Activated CD4-positive, CD25-positive, alpha-beta regulatory T cell treated with anti-CD3 and anti-CD28 coated beads, Interleukin-2, amount 50 U/mL, for 72 hours (primary cell): ENCODE results near the gene DBH.

Experiments used
- DNase-seq: peaks from one replicate; pipeline ENCODE4 v3.0.0; 2021

The DBH gene

DNA sequence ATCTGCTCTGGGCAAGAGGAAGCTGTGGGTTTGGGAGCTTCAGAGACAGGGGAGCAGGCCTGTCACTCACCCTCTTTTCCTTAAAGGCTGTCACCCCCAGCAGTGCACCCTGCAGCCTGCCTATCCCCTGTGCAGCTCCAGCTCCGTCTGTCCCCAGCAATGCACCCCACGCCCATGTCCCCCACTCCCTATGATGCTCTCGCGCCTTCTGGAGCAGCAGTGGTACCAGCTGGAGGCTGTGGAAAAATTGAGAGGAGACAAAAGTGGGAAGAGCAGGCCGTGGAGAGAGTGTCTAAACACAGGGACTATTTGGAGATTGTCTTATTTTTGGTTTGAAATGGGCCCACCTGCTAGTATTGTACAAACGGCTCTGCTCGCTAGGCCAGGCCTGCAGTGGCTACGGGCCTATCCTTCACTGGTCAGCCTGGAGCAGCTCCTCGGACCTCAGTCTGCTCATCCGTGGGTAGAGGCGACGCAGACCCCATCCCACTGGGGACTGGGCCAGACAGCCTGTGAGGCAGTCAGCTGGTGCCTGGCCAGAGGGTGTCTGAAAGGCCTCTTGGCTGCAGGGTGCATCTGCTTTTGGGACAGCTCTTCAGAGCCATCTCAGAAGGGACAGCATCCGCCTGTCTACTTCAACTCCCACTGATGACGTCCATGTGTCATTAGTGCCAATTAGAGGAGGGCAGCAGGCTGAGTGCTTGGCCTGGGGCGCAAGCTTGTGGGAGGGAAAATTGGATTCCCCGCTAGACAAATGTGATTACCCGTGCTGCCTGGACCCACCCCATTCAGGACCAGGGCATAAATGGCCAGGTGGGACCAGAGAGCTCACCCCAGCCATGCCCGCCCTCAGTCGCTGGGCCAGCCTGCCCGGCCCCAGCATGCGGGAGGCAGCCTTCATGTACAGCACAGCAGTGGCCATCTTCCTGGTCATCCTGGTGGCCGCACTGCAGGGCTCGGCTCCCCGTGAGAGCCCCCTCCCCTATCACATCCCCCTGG is at the start of gene DBH:
Gene DBH (plus strand): TSS at position 831 of the 999 bp plus-strand sequence. CDS start 9 bp downstream, at position 840.
- no peak for DNase-seq

DNA sequence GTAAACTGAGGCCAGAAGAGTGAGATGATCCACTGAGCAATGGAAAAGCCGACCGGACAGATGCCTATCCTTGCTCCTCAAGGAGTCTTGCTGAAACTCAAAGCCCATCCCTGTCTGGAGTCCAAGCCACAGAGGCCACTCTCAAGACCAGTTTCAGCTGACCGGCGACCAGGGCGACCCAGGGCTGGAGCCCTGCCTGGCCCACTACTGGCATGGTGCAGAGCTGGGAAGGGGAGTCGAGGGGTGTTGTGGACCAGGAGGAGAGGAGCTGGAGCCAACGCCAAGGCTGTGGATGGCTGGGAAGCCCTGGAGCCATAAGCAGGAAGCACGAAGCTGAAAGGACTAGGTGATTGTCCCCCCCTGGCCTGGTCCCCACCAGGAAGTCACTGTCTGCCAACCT is 49.1 kb upstream of the DBH start:
- DNase-seq, result no peak

DNA sequence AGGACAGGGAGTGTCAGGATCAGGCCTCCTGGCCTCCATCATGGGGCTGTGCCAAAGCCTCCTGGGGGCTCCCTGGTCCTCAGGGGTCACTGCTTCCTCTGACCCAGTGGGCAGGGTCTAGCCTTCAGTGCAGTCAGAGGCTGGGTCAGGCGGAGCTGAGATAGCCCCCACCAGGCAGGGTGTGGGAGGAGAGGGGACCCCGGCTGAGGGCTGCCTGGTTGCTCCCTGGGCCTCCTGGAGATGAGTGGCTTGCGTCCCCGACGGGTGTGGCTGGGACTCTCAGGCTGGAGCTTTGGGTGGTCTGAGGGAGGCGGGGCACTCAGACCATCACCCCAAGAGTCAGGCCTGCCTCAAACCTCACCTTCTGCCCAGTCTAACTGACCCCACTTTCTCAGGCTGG is 48.7 kb upstream of the DBH start:
- DNase-seq, result no peak

DNA sequence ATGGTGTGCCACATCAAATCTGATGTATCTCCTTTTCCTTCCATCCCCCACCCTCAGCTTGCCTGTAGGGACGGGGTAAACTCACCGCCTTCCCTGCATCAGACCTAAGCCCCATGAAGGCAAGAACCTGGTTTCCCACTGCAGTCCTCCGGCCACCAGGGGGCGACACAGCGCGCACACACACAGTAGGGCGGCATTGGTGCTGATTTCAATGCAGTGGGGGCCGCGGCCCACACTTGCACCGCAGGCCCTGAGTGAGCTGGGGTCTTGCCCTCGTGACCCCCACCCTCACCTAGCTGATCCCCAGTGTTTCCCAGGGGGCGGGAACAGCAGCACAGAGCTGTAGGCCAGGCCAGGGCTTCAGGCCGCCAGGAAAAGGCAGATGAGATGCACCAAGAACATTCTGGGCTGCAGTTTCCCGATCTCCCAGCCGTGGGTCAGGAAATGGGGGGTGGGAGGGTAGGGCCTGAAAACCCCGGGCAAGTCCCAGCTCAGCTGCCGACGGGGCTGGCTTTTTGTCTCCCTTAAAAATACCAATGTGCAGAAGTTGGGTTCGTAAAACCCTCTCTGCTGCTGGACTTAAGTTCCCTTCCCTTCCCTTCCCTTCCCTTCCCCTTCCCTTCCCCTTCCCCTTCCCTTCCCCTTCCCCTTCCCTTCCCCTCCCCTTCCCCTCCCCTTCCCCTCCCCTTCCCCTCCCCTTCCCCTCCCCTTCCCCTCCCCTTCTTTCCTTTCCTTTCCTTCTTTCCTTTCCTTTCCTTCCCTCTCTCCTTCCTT is 46.5 kb upstream of the DBH start:
- peak; percentile 72 for DNase-seq

DNA sequence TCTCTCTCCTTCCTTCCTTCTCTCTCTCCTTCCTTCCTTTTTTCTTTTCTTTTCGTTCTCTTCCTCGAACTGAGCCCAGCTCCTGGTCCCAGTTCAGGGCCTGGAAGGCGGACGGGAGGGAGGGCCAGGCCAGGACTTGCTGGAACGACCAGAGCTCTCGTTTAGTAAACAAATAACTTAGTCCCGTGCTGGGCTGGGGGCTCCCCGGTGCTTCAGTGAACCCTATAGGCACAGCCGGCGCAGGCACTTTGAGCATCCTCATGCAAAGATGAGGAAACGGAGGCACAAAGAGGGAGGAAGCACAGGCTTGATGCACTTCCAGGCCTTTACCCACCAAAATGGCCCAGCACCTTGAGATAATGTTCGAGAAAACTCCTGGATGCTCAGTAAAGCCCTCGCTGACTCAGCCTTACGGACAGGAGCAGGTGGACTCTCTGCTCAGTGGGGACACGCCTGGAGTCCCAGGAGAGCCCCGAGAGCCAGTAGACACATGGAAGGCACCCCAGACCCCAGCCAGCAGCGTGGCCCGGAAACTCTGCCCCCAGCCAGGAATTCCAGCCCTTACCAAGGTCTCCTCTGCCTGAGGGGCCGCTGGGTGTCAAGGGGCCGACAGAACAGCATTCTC is 45.8 kb upstream of the DBH start:
- DNase-seq, result no peak

DNA sequence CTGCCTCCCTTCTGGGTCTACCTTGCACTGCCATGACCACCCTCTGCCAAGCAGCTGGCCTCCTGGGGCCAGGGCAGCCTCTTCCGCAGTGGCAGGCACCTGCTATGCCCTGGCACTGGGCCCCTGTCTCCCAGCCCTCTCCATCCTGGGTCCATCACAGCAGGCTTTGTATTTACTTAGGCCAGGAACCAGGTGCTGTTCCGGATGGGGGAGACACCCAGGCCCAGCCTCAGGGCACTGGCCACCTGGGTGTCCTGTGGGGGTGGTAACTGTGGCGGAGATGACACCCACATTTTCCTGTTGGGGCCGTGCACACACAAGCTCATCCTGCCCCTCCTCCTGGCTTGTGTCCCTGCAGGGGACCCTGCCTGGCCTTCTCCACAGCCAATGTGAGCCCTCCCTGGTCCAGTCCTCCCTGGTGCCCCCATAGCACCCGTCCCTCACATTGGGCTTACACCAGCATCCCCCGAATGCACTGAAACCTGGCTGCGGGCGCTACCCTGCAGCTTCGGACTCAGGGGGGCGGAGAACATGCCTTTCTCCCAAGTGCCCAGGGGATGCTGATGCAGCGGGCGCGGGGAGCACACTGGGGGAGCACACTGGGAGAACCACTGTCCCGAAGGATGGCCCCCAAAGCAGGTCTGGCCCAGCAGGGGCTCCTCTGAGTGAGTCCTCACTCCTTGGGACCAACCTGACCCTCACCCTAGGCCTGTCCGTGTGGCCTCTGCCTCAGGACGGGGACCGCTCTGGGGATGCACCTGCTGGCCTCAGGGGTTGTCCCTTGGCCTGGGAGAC is 44.9 kb upstream of the DBH start:
- no peak for DNase-seq

DNA sequence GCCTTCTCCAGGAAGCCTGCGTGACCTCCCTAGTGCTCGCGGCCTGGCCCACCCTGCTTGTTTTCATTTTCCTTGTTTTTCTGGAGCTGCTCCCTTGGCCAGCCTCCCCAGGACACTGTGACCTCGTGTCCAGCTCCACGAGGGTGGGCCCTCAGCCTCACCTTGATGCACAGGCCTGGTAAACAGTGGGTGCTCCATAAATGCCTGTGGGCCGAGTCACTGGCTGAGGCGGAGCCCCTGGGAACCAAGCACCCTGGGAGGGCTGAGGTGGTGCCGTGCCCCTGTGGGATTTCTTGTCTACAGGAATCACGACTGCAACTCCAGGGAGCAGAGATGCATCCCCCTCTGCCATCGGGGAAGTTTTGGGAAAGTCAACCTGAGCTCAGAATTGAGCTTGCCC is 44.2 kb upstream of the DBH start:
- DNase-seq, result no peak

DNA sequence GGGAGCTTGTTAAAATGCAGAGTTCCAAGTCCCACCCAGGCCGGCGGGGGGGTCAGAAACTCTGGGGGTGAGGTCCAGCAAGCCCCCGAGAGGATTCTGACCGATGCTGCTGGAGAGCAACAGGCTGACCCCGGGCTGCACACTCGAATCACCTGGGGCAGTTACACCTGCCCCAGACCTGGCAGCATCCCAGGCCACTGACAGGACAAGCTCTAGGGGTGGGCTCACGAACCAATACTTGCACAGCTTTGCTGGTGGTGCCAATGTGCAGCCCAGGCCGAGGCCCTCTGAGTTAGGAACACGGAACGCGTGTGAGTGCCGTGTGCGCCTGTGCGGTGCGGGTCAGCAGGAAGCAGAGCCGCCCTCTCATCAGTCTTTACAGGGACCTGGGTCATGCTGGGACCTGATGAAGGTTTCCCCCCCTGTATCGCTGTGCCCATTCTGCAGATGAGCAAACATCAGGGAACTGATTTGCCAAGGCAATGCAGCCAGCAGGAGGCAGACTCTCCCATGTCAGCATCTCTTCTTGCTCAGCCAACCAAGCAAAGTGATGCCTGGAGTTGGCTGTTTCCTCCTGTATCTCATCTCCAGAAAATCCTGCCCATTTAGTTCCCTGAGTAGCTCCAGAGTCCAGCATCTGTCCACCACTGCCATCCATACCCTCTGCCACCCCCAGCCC is 43.3 kb upstream of the DBH start:
- DNase-seq, result no peak

DNA sequence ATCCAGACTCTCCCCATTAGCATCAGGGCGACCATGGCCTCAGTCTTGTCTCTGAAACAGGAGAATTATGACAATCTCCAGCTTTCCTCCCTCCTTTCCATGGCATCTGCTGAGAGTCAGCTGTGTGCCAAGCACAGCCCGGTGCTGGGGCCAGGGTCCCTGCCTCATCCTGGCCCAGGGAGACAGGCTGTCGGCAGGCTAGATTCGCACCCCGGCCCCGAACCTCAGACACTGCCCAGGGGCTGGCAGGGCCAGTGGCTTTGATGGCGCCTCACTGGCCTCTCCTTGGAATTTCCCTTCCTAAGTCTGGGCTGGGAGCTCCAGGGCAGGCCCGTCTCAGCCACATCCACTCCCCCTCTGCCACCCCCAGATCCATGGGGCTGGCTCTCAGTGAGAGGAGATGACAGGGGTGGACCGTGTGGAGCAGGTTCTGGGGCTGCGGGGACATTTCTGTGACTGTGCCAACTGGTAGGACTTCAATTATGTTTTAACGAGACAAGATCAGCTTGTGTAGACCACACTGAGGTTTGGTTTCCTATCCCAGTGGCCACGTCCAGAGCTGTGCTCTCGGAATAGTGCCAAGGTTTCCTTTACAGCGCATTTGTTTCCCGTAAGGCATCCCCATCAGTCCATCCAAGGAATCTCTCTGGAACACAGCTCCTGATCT is 42.4 kb upstream of the DBH start:
- no peak for DNase-seq

DNA sequence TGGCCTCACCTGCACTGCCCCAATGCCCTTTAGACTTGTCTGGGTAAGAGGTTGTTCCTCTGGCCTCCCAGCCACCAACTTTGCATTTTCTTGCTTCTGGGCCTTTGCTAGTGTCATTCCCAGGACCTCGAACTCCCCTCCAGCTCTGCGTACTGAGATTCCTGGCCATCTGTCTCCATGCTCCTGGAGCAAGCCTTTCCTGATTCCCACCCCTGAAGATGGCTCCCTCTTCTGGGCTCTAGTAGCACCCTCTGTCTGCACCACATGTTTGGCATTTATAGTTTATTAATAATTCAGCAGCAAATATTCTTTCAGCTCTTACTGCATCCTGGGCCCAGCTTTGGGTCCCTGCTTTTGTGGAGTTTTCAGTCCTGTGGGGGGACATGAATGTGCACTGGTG is 41.9 kb upstream of the DBH start:
- DNase-seq, result no peak

DNA sequence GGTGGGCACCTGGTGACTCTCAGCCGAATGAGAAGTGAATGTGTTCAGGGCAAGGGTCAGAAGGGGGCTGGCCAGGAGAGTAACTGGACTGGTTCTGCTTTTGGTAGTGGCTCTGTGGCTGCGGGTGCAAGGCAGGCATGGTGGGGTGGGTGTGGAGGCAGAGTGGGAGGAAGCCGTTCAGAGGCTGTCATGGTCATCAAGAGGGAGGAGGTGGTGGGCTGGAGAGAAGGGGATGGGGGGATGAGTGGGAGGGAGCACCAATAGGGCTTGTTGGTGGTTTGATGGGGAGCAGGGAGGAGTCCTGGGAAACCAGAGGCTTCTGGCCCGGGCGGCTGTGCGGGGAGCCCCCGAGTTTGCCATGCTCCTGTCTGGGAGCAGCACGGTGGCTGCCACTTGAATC is 40.3 kb upstream of the DBH start:
- DNase-seq, result no peak

DNA sequence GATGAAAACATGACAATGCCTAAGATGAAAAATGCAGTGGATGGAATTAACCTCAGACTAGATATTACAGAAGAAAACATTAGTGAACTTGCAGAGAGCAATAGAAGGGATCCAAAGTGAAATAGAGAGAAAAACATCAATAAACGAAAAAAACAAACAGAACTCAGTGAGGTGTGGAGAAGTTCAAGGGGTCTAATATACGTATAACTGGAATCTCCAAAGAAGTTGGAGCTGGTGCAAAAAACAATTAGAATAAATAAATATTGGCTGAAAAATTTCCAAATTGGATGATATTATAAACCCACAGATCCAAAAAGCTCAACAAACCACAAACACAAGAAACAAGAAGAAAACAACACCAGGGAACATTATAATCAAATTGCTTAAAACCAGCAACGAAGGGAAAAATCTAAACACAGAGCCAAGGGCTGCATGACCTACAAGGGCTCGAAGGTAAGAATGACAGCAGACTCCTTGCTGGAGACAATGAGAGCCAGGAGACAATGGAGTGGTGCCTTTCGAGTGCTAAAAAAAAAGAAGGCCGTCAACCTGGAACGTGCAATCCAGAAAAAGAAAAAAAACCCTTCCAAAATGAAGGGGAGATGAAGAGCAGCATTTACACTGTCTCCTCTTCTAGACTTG is 38.7 kb upstream of the DBH start:
- DNase-seq, result no peak

DNA sequence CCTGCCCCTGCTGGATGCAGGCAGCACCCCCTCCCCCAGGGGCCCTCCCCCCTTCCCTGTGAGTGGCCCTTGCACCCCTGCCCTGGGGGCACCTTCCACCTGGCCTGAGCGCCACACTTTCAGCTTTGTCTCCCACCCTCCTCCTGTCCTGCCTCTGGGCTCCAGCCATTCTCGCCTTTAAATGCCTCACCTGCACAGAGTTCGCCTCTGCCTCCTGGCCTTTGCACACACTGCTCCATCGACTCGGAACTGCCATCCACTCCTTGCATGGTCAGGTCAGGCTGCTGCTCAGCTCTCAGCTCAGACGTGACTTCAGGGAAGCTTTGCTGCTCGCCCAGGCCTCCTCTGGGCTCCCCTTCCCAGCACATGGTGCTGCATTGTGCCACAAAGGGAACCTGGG is 37.2 kb upstream of the DBH start:
- no peak for DNase-seq

DNA sequence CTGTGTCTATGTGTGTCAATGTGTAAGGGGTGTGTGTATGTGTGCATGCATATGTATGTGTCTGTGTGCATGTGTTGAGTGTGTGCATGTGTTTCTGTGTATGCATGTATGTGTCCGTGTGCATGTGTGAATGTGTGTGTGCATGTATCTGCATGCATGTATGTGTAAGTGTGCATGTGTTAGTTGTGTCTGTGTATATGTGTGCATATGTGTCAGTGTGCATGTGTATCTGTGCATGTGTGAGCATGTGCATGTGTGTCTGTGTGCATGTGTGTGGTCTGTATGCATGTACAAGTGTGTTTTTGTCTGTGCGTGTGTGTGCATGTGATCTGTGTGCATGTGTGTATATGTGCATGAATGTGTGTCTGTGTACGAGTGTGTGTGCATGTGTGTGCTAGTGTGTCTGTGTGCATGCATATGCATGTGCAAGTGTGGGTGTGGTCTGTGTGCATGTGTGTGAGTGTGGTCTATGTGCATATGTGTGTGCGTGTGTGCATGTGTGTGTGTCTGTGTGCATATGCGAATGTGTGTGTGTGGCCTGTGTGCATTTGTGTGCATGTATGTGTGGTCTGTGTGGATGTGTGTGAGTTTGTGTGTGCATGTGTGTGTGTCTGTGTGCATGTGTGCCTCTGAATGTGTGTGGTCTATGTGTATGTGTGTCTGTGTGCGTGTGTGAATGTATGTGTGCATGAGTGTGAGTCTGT is 36.5 kb upstream of the DBH start:
- DNase-seq, result no peak

DNA sequence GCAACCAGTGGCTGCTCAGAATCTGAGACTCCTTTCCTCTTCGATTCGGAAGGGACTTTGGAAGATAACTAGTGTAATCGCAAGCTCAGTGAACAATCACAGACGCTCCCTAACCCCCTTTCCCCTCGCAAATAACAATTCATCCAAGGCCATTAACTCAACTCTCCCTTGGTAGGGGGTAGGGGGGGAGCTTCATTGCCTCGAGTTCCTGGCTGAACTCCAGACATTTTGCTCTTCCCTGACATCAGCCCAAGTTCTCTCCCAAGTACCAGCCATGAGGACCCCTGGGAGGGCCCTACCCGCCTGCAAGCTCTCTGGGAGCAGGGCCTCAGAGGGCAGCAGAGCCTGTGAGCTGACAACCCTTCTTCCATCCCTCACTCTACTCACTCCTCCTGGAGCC is 35.4 kb upstream of the DBH start:
- DNase-seq, result no peak

DNA sequence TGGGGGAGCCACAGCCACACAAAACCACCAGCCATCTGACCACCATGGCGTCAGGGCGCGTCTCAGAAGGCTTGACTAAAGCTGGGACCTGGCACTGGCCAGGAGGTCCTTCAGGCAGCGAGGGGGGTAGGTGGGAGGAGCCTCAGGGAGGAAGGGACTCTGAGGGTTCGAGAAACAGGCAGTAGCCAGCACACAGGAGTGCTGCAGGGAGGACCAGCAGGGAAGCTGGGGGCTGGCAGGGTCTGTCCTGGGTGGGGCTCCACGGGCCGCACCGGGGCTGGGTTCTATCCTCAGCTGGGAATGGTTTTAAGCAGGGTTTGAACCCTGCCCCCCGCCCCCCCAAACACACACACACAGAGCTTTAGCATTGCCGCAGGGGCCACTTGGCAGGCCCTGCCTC is 34.4 kb upstream of the DBH start:
- DNase-seq, result no peak

DNA sequence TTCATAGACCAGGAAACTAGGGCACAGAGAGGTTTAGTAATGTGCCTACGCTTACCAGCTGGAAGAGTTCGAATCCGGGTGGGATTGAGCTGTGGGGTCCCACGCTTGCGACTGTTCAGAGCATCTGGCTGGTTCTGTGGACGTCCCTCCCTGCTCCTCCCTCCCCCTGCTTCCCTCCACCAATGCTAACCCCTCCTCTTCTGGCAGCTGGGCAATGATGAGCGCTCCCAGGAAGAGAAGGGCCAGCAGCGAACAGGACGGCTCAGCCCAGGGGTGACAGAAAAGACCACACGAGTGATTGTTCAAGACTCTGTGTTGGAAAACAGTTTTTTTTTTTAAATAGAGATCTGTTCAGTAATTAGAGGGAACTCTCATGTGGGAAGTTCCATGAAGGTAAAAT is 33.9 kb upstream of the DBH start:
- no peak for DNase-seq

DNA sequence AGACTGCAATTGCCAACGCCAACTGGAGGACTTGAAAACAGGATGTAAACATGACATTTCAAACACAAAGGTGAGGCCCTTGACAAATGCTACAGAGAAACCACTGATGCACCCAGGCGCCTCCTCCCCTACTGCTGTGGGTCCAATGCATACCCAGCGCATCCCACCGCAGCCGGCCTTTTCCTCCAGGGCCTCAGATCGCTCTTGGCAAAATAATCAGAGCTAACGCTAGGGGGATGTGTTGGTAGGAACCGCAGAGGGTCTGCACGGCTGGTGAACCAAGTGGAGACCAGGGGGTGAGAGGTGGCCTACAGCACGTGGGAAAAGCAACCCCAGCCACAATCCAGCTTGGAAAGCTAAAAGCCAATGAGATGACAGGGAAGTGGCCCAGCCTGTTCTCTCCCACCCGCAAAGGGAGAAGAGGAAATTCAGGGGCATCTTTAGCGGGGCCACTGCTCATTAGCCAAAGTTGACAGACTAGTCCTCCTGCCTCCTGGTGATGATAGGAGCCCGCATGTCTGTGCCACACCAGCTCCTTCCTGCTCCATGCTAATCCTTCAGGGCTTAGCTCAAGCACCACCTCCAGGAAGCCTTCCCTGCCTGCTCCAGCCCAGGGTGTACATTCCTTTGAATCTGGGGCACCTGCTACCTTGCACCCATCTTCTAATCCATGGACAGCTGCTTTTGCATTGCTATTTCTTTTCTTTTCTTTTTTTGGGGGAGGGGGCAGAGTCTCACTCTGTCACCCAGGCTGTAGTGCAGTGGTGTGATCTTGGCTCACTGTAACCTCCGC is 32.8 kb upstream of the DBH start:
- DNase-seq, result no peak

DNA sequence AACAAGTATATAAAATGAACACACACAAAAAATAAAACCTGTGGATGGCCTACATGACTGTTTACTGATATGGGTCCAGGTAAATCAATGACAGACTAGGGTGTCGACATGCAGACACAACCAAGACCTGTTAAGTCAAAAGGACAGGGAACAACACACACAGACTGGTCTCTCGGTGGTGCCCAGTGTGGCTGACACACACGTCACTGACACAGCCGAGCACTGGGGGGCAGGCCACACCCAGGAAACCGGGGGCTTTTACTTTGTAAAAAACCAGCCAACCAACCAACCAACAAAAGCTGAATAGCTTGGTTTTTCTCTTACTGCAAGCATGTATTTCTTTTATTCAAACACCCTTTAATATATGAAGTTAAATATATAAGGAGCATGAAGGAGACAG is 31.9 kb upstream of the DBH start:
- DNase-seq, result no peak

DNA sequence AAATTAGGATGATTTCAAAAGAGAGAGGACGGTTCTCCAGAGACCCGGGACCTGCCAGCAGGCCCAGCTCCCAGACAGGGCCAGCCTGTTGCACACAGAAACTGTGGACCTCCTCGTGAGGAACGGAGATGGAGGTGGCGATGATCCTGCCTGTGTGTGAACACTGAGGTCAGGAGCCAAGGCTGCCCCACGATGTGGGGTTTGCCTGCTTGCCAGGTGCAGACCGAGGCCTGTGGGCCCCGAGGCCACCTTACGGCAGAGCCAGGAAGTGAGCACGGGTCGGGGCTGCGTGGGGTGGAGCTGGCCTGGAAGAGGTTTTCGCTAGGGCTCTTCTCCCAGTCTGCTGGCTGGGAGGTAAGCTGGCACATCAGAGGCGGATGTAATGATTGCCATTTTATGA is 31.3 kb upstream of the DBH start:
- no peak for DNase-seq
